ENCODE measurements around the gene RHNO1. TPM values are rescaled to one million over a fixed set of nuclear protein-coding genes. Genes with fewer than 3 reads are reported as not detected.

The RHNO1 gene
- total and polyA plus RNA-seq, 12 donors = 2.5 to 10.9 (median 6.9) TPM

GRCh38 chr12:2930865-2931264 is 53.8 kb downstream of the RHNO1 start:
- ATAC-seq = no peak
- intact Hi-C loops (cut with DNase I) = no loop called here
- WGBS, 2 donors = 61 to 76% methylated on average over 8 of the region's 8 CpGs

DNA sequence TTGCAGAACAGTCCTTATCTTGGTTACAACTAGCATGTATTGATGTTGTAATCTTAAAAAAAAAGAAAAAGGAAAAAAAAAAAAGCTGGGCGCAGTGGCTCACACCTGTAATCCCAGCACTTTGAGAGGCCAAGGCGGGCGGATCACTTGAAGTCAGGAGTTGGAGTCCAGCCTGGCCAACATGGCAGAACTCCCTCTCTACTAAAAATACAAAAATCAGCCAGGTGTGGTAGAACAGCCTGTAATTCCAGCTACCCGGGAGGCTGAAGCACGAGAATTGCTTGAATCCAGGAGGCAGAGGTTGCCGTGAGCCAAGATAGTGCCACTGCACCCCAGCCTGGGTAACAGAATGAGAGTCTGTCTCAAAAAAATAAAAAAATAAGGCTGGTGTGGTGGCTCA is 56.6 kb downstream of the RHNO1 start:
- 95 to 98% methylated on average over 6 of the region's 6 CpGs for WGBS, 2 donors
- no peak for ATAC-seq
- Histone ChIP-seq H3K27ac (no peak overlapping the region), H3K36me3 (peaks cover 0 to 98% (median 21%) of the 10 kb centered on the region in 9 donors), H3K9me3 (no peaks in the 10 kb centered on the region), H3K4me3 (no peak overlapping the region), H3K27me3 (no peaks in the 10 kb centered on the region), H3K4me1 (peaks cover 0 to 5% (median 0%) of the 10 kb centered on the region in 9 donors)
- intact Hi-C loops (cut with DNase I) = no loop called here
- no peak for TF ChIP-seq CTCF (IDR thresholded peaks at IDR 0.05)
- DNase-seq = no peak

More at GRCh38 chr12:2930865-2931264, 53.8 kb downstream of the RHNO1 start:
- Histone ChIP-seq H3K9me3 (no peaks in the 10 kb centered on the region), H3K4me3 (no peak overlapping the region), H3K4me1 (peaks cover 0 to 5% (median 0%) of the 10 kb centered on the region in 9 donors), H3K36me3 (peaks cover 0 to 96% (median 21%) of the 10 kb centered on the region in 9 donors), H3K27me3 (no peaks in the 10 kb centered on the region), H3K27ac (no peak overlapping the region)
- TF ChIP-seq CTCF (IDR thresholded peaks at IDR 0.05) = no peak
- DNase-seq = no peak

DNA sequence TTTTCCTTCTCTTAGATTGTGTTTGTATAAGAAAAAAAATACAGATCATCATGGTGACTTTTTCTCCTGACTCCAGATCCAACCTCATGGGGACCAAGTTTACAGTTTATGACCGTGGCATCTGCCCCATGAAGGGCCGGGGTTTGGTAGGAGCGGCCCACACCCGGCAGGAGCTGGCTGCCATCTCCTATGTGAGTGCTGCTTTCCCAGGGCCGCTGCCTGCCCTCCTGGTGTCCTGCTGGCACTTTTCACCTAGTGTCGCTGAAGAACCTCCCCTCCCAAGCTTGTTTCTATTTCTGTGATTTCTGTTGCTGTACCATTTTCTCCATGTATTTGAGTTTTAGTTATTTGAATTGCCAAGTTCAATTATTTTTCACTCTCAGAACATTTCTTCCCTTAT is 57.3 kb downstream of the RHNO1 start:
- no peak overlapping the region for H3K4me3 ChIP-seq
- H3K27ac ChIP-seq = no peak overlapping the region
- peaks cover 0 to 99% (median 25%) of the 10 kb centered on the region in 9 donors for H3K36me3 ChIP-seq
- peaks cover 0 to 5% (median 0%) of the 10 kb centered on the region in 9 donors for H3K4me1 ChIP-seq
- DNase-seq = no peak
- TF ChIP-seq CTCF (IDR thresholded peaks at IDR 0.05) = no peak
- no peak for ATAC-seq
- intact Hi-C loops (cut with DNase I) = no loop called here
- H3K9me3 ChIP-seq = no peaks in the 10 kb centered on the region
- no peaks in the 10 kb centered on the region for H3K27me3 ChIP-seq
- WGBS, 2 donors = 91 to 97% methylated on average over 6 of the region's 6 CpGs

DNA sequence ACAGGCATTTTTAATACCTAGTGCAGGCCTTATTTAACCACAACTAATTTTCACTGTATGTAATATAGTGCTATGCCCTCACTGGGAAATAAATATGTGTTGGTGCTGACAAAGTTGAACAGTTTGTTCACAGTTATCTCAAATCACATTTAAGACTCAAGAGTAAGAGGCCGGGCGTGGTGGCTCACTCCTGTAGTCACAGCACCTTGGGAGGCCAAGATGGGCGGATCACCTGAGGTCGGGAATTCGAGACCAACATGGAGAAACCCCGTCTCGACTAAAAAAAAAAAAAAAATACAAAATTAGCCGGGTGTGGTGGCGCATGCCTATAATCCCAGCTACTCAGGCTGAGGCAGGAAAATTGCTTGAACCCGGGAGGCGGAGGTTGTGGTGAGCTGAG is 59.3 kb downstream of the RHNO1 start:
- Histone ChIP-seq H3K4me3 (no peak overlapping the region), H3K27me3 (no peaks in the 10 kb centered on the region), H3K36me3 (peaks cover 0 to 97% (median 16%) of the 10 kb centered on the region in 9 donors)

More for the DNA sequence above, 59.3 kb downstream of the RHNO1 start:
- no peak for ATAC-seq
- intact Hi-C loops (cut with DNase I) = no loop called here
- Histone ChIP-seq H3K9me3 (no peaks in the 10 kb centered on the region), H3K27ac (no peak overlapping the region), H3K4me1 (no peaks in the 10 kb centered on the region)
- no peak for TF ChIP-seq CTCF (IDR thresholded peaks at IDR 0.05)
- 95 to 97% methylated on average over 11 of the region's 11 CpGs for WGBS, 2 donors
- no peak for DNase-seq

Data from heart right ventricle (tissue), 16 donors.